NK-92 (cell line): ENCODE data around the gene NEK2.
"Not testable (repeated sequence)": the region's sequence is repeated elsewhere in the genome, so short reads cannot be mapped to it uniquely, and the experiment has no call there.

ENCODE experiments used
- DNase-seq: peaks from one replicate; lab custom pipeline; 2025; ENCODE audit not compliant: unreplicated experiment; lab: John Stamatoyannopoulos, UW

NEK2 gene

DNA sequence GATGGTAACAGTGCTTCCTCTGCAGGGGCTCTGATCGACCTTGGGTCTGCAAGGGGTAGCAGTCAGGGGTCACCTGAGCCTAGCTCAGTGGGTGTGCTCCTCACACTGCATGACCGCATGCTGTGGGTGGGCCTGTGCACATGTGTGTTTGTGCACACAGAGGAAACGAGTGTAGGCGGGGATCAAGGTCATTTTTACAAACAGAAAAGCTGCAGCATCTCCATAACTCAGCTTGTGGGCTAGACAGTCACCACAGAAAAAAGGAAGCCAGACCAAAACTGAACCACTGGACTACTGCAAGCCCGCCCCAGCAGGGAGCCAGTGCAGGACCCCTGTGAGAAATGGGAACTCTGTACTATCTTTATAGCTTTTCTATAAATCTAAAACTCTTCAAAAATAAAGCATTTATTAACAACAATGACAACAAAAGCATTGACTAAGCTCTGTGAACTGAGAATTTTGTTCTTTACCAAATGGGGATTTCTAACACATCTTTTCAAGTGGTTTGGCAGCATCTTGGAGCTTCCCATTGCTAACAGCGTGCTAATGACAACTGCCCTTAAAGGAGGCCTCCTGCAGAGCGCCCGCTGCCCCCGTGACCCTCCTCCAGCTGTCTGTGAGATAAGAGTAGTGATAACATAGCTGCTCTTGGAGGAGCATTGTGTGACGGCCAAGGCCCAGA, 19.9 kb upstream of the NEK2 start:
- DNase-seq, result no peak

- not testable (repeated sequence) for DNase-seq
Observed at GRCh38 chr1:211693911-211694310, 18.5 kb upstream of the NEK2 start.

DNA sequence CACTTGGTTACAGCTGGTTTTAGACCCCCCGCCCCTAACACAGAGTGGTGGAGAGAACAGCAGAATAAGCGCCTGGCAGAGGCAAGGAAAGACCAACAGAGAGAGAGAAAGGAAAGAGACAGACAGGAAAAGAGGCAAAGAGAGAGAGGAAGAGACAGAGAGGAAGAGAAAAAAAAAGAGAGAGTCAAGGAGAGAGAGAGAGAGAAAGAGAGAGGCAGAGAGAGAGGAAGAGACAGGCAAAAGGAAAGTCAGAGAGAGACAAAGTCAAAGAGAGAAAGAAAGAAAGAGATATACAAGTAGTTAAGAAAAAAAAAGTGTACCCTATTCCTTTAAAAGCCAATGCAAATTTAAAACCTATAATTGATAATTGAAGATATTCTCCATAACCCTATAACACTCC, 13.0 kb upstream of the NEK2 start:
- no peak for DNase-seq

GRCh38 chr1:211687462-211688215, 12.2 kb upstream of the NEK2 start:
- DNase-seq, result no peak

- DNase-seq, result no peak
Observed at GRCh38 chr1:211685823-211686222, 10.4 kb upstream of the NEK2 start.

GRCh38 chr1:211684791-211685190, 9.4 kb upstream of the NEK2 start:
- DNase-seq, result no peak

DNA sequence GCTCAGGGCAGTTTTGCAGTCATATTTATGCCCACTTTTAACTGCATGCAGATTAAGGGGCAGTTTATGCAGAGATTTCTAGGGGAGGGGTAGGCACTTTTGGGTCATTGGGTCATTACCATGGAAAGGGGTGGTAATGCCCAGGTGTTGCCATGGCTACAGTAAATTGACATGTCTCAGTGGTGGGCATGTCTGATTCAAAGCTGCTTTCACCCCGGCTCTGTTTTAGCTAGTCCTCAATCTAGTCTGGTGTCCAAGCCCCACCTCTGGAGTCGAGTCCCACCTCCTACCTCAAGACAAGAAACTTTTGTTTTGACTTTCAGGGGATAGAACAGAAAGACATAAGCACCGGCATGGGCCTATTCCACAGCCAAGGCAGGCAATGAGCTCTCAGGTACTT, 8.9 kb upstream of the NEK2 start:
- no peak for DNase-seq

DNA sequence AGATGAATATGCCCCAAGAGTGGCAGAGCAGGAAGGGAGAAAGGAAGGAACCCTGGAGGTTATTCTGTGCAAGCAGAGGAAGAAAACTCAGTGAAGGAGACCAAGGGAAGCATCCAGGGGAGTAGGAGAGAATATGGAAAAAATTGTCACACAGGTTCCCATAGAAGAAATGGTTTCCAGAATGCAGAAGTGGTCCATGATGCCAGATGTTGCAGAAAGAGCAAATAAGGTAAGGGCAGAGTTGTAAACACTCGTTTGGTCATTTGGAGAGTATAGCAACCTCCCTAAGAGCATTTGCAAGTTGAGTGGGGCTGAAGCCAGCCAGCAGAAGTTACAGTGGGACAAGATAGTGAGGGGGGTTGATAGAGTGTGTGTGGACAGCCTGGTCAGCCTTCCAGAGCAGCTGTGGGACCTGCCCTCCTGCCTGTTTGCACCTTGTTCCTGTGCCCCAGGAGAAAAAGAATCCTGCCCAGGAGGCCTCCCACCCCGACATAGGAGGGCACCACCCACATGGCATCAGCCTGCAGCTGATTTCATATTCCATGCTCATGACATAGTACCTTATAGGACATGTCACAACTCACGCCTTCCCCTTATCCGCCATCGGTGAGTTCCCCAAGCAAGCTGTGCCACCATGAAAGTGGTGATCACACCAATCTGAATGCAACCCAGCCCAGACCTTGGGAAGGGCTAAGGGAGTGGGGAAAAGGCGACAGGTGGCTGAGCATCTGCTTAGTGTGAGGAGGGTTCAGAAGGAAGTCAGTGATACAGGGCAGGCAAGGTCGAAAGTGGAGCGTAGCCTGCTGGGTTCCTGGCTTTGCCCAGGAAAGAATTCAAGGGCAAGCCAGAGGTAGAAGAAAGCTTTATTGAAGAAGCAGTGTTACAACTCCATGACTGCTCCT, 8.2 kb upstream of the NEK2 start:
- no peak for DNase-seq

GRCh38 chr1:211682186-211682585, 6.8 kb upstream of the NEK2 start:
- DNase-seq, result not testable (repeated sequence)

GRCh38 chr1:211680752-211681327, 5.4 kb upstream of the NEK2 start:
- DNase-seq, result no peak

GRCh38 chr1:211677659-211678058, 2.2 kb upstream of the NEK2 start:
- DNase-seq, result no peak

DNA sequence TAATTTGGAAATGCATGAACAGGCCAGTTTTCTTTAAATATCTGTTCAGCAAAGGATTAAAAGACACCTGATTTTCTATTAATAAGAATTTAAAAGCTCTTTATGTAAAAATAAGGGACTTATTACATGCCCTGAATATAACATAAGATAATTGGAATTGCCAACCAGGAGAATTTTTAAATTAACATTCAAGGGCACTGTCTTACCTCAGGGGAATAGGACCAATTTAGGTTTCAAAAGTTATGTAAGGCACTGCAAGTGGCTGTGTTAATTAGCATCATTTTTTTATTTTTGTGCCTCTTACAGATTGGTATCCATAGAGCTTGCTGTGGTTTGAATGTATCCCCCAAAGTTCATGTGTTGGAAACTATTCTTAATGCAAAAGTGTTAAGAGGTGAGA, 1.3 kb upstream of the NEK2 start:
- no peak for DNase-seq

GRCh38 chr1:211676106-211676583, 724 bp upstream of the NEK2 start:
- DNase-seq, result no peak

- DNase-seq, result no peak
Observed at GRCh38 chr1:211667065-211667617, 8.3 kb downstream of the NEK2 start.

GRCh38 chr1:211660718-211661222, 14.7 kb downstream of the NEK2 start:
- no peak for DNase-seq

GRCh38 chr1:211656728-211657127, 18.7 kb downstream of the NEK2 start:
- no peak for DNase-seq

DNA sequence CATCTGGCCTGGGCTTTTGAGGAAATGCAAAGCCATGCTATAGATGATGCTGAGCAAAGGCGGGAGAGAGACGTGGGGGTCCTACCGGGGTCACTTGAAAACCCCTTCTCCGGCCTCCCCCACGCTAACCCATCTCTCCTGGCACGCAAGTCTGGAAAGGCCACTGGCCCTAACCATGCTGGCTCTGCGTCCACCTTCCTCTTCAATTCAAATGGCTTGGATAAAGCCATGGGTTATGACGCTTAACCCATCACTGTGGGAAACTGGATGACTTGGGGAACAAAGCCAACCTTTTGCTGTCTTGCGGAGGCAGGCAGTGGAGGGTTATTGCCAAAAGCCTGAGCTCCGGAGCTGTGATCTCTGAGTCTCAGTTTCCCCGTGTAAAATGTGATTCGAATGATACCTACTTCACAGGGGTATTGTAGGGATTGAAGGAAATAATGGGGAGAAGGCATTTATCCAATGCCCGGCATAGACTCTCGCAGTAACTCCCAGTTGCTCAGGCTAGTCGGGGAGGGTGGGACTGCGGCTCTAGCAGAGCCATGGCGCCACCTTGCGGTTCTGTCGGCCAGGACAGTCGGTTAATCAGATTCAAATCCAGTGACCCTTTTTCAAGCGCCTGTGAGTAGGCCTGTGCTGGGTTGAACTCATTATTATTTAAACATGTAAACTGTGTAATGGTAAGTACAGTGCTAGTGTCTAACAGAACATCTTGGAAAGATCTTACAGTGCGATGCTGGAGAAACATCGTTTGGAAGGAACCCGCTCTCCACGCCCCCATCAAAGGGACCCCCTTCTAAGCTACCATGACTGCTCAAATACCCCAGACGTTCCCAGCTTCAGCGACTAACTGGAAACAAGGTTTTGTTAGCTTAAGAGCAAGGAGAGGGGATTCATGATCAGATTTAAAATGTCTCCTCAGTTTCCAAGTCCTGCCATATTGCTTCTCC, 20.3 kb downstream of the NEK2 start:
- DNase-seq, result no peak

- no peak for DNase-seq
Observed at GRCh38 chr1:211653959-211654496, 21.4 kb downstream of the NEK2 start.

DNA sequence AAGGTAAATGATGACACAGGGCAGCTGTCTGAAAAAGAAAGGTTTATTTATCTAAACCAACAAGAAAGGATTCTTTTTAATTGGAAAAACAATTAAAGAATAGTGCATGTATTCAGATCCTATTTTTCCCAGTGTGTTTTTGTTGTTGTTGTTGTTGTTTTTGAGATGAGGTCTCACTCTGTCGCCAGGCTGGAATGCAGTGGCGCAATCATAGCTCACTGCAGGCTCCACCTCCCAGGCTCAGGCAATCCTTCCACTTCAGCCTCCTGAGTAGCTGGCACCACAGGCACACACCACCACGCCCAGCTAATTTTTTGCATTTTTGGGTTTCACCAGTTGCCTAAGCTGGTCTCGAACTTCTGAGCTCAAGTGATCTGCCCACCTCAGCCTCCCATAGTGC, 22.1 kb downstream of the NEK2 start:
- no peak for DNase-seq
